ENCODE measurements around the gene C1QTNF2.
A peak's percentile ranks its signal among the peaks of the same experiment; 100 is the strongest.

DNA sequence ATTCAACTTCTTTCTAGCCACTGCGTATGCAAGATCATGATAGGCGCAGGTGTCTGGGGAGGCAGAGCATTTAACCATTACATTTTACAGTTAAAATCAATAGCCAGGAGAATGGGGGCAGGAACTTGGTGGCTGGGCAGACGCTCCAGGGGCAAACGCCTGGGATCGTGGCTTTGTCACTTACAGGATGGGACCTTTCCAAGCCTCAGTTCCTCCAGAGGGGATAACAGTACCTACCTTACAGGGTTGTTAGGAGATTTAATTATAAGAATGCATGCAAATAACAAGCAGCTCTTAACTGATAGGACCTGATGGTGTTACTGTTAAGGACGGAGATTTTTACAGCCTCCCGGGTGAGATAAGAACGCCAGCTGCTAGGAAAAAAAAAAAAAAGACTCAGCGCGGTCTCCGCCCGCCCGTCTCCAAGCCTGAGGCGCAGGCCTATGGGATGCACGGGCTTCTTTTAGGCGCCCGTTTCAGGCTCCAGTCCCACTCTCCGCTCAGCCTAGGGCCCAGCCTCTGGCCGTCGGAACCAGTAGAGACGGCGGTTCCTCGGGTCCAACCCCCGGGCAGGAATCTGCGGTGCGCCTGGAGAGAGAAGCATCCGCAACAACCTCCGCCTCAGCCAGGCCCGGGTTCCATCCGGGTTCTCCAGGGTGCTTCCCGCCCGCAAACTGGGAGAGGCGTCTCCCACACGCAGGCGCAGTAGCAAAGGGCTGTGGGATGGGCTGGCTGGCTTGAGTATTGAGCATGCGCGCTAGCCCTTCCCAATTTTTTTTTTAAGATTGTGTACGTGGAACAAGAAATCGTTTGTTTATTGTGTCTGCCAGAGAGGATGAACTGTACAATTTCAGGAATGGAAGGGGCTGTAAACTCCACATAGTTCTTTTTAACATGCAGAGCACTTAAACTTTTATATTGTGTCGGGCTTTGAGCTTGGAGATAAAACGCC, 29.3 kb upstream of the C1QTNF2 start, which contains the start of gene FAM200C:
- peak; percentile 38 for TF ChIP-seq RAD21 (conservative IDR thresholded peaks at IDR 0.05)
- TF ChIP-seq, protein P1, sequence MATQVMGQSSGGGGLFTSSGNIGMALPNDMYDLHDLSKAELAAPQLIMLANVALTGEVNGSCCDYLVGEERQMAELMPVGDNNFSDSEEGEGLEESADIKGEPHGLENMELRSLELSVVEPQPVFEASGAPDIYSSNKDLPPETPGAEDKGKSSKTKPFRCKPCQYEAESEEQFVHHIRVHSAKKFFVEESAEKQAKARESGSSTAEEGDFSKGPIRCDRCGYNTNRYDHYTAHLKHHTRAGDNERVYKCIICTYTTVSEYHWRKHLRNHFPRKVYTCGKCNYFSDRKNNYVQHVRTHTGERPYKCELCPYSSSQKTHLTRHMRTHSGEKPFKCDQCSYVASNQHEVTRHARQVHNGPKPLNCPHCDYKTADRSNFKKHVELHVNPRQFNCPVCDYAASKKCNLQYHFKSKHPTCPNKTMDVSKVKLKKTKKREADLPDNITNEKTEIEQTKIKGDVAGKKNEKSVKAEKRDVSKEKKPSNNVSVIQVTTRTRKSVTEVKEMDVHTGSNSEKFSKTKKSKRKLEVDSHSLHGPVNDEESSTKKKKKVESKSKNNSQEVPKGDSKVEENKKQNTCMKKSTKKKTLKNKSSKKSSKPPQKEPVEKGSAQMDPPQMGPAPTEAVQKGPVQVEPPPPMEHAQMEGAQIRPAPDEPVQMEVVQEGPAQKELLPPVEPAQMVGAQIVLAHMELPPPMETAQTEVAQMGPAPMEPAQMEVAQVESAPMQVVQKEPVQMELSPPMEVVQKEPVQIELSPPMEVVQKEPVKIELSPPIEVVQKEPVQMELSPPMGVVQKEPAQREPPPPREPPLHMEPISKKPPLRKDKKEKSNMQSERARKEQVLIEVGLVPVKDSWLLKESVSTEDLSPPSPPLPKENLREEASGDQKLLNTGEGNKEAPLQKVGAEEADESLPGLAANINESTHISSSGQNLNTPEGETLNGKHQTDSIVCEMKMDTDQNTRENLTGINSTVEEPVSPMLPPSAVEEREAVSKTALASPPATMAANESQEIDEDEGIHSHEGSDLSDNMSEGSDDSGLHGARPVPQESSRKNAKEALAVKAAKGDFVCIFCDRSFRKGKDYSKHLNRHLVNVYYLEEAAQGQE (IDR thresholded peaks at IDR 0.05; ENCODE audit: borderline replicate concordance) = peak; percentile 69
- TF ChIP-seq, protein P2, sequence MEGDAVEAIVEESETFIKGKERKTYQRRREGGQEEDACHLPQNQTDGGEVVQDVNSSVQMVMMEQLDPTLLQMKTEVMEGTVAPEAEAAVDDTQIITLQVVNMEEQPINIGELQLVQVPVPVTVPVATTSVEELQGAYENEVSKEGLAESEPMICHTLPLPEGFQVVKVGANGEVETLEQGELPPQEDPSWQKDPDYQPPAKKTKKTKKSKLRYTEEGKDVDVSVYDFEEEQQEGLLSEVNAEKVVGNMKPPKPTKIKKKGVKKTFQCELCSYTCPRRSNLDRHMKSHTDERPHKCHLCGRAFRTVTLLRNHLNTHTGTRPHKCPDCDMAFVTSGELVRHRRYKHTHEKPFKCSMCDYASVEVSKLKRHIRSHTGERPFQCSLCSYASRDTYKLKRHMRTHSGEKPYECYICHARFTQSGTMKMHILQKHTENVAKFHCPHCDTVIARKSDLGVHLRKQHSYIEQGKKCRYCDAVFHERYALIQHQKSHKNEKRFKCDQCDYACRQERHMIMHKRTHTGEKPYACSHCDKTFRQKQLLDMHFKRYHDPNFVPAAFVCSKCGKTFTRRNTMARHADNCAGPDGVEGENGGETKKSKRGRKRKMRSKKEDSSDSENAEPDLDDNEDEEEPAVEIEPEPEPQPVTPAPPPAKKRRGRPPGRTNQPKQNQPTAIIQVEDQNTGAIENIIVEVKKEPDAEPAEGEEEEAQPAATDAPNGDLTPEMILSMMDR (IDR thresholded peaks at IDR 0.05; ENCODE audit: poor library complexity, severe bottlenecking) = peak; percentile 10
- peak; percentile 43 for TF ChIP-seq EP300 (conservative IDR thresholded peaks at IDR 0.05; ENCODE audit: poor library complexity, severe bottlenecking)
- TF ChIP-seq SMC3 (conservative IDR thresholded peaks at IDR 0.05; ENCODE audit: poor library complexity) = peak; percentile 38

All from neural cell (in vitro differentiated cells).